ENCODE data around the gene GCNT2.

GRCh38 chr6:10472634-10473033 lies 48.5 kb upstream of the GCNT2 start:
- TF ChIP-seq CTCF (IDR thresholded peaks at IDR 0.05), result no peak
- no peak for TF ChIP-seq REST (IDR thresholded peaks at IDR 0.05; ENCODE audit: insufficient read depth in 1 of 2, low read depth in 2 of 2, low read length in 1 of 2)
- no peak for TF ChIP-seq POLR2AphosphoS5 (IDR thresholded peaks at IDR 0.05; ENCODE audit: low read depth, low read length)
- no peak for TF ChIP-seq TCF7L2 (IDR thresholded peaks at IDR 0.05; ENCODE audit: low read depth, low read length)
- no peak for TF ChIP-seq SIN3A (IDR thresholded peaks at IDR 0.05; ENCODE audit: borderline replicate concordance, insufficient read depth, low read depth, low read length)

Data from Panc1 (cell line).